H9 (cell line): ENCODE measurements around the gene P2RX7. TPM values are rescaled to one million over a fixed set of nuclear protein-coding genes. Genes with fewer than 3 reads are reported as not detected.

Experiments used
- DNase-seq: peaks from one replicate; pipeline ENCODE4 v3.0.0-alpha.2; 2017
- H2AFZ ChIP-seq: one replicate; pipeline ENCODE4 v1.6.1; 2013; ENCODE audit warnings: mild to moderate bottlenecking, low read length, control low read depth, moderate library complexity
- H2AK5ac ChIP-seq: 2 replicates; pipeline ENCODE4 v1.6.1; 2013; ENCODE audit warnings: low read length, control low read depth, mixed read lengths; ENCODE audit not compliant: insufficient read length
- H2BK120ac ChIP-seq: one replicate; pipeline ENCODE4 v1.6.1; 2013; ENCODE audit warnings: low read depth, mild to moderate bottlenecking, low read length, control low read depth, inconsistent platforms; ENCODE audit not compliant: poor library complexity, severe bottlenecking
- H2BK12ac ChIP-seq: 2 replicates; pipeline ENCODE4 v1.6.1; 2013; ENCODE audit warnings: low read length, control low read depth, mixed read lengths, low read depth; ENCODE audit not compliant: insufficient read length
- H2BK15ac ChIP-seq: 2 replicates; pipeline ENCODE4 v1.6.1; 2013; ENCODE audit warnings: low read depth, low read length, control low read depth
- H2BK20ac ChIP-seq: one replicate; pipeline ENCODE4 v1.6.1; 2013; ENCODE audit warnings: low read depth, mild to moderate bottlenecking, low read length, control low read depth, inconsistent platforms; ENCODE audit not compliant: poor library complexity, severe bottlenecking
- H2BK5ac ChIP-seq: 2 replicates; pipeline ENCODE4 v1.6.1; 2013; ENCODE audit warnings: low read length, control low read depth, mixed read lengths; ENCODE audit not compliant: insufficient read length
- H3K14ac ChIP-seq: 2 replicates; pipeline ENCODE4 v1.6.1; 2013; ENCODE audit warnings: low read length, control low read depth; ENCODE audit not compliant: insufficient read depth
- H3K18ac ChIP-seq: 2 replicates; pipeline ENCODE4 v1.6.1; 2013; ENCODE audit warnings: low read depth, mild to moderate bottlenecking, mixed read lengths, low read length, control low read depth; ENCODE audit not compliant: insufficient read length
- H3K23ac ChIP-seq: 2 replicates; pipeline ENCODE4 v1.6.1; 2013; ENCODE audit warnings: low read length, control low read depth, mixed read lengths, low read depth; ENCODE audit not compliant: insufficient read length
- H3K23me2 ChIP-seq: 2 replicates; pipeline ENCODE4 v1.6.1; 2013; ENCODE audit warnings: low read depth, mild to moderate bottlenecking, mixed read lengths, low read length, control low read depth; ENCODE audit not compliant: insufficient read length, poor library complexity, severe bottlenecking
- H3K27ac ChIP-seq: 2 replicates; pipeline ENCODE4 v1.5.1; 2013; ENCODE audit warnings: low read length, control low read depth, mixed read lengths, low read depth; ENCODE audit not compliant: insufficient read length
- H3K27me3 ChIP-seq: 2 replicates; pipeline ENCODE4 v1.6.1; 2013; ENCODE audit warnings: low read length, control low read depth, inconsistent platforms; ENCODE audit not compliant: insufficient read depth
- H3K4ac ChIP-seq: 2 replicates; pipeline ENCODE4 v1.6.1; 2013; ENCODE audit warnings: low read depth, mild to moderate bottlenecking, control low read depth, inconsistent platforms, low read length, moderate library complexity
- H3K4me1 ChIP-seq: 2 replicates; pipeline ENCODE4 v1.6.1; 2013; ENCODE audit warnings: low read length, control low read depth, inconsistent platforms; ENCODE audit not compliant: insufficient read depth
- H3K4me2 ChIP-seq: 2 replicates; pipeline ENCODE4 v1.6.1; 2013; ENCODE audit warnings: low read length, control low read depth, mixed read lengths; ENCODE audit not compliant: insufficient read length, insufficient read depth
- H3K56ac ChIP-seq: 2 replicates; pipeline ENCODE4 v1.6.1; 2013; ENCODE audit warnings: low read depth, mild to moderate bottlenecking, mixed read lengths, low read length, control low read depth; ENCODE audit not compliant: insufficient read length
- H3K79me1 ChIP-seq: 2 replicates; pipeline ENCODE4 v1.6.1; 2013; ENCODE audit warnings: low read depth, mild to moderate bottlenecking, moderate library complexity, low read length, control low read depth, inconsistent platforms; ENCODE audit not compliant: insufficient read depth, poor library complexity, severe bottlenecking
- H3K79me2 ChIP-seq: 2 replicates; pipeline ENCODE4 v1.6.1; 2013; ENCODE audit warnings: low read length, control low read depth, inconsistent platforms; ENCODE audit not compliant: insufficient read depth
- H3K9ac ChIP-seq: 2 replicates; pipeline ENCODE4 v1.6.1; 2013; ENCODE audit warnings: low read length, control low read depth, mixed read lengths; ENCODE audit not compliant: insufficient read length; ENCODE audit errors: extremely low read depth
- H3K9me3 ChIP-seq: one replicate; pipeline ENCODE4 v1.6.1; 2013; ENCODE audit warnings: low read depth, low read length, inconsistent platforms; ENCODE audit not compliant: control insufficient read depth
- H3T11ph ChIP-seq: one replicate; pipeline ENCODE4 v1.6.1; 2013; ENCODE audit warnings: mild to moderate bottlenecking, low read length, control low read depth, inconsistent platforms
- H4K20me1 ChIP-seq: one replicate; pipeline ENCODE4 v1.6.1; 2013; ENCODE audit not compliant: control insufficient read depth, insufficient read length, insufficient read depth
- H4K5ac ChIP-seq: 2 replicates; pipeline ENCODE4 v1.6.1; 2013; ENCODE audit warnings: low read depth, mild to moderate bottlenecking, mixed read lengths, low read length, control low read depth; ENCODE audit not compliant: insufficient read length
- H4K8ac ChIP-seq: replicated peaks from 2 replicates; pipeline ENCODE4 v1.6.1; 2013; ENCODE audit warnings: low read length, control low read depth, mixed read lengths, low read depth; ENCODE audit not compliant: insufficient read length
- H4K91ac ChIP-seq: 2 replicates; pipeline ENCODE4 v1.6.1; 2013; ENCODE audit warnings: low read depth, mild to moderate bottlenecking, moderate library complexity, mixed read lengths, low read length, control low read depth; ENCODE audit not compliant: insufficient read length
- H3K27ac Mint-ChIP-seq, 3 experiments: 2 replicates in 2 of 3; 3 replicates in 1 of 3; pipeline ENCODE4 v1.8.0; 2020 to 2021; ENCODE audit warnings: mixed read lengths in 3 of 3, mild to moderate bottlenecking in 1 of 3, moderate library complexity in 1 of 3
- H3K27me3 Mint-ChIP-seq: 2 replicates; pipeline ENCODE4 v1.8.0; 2021; ENCODE audit warnings: low read depth, mild to moderate bottlenecking, moderate library complexity, mixed read lengths
- H3K36me3 Mint-ChIP-seq, 3 experiments: 2 replicates in 2 of 3; 3 replicates in 1 of 3; pipeline ENCODE4 v1.8.0; 2020 to 2021; ENCODE audit warnings: low read depth in 3 of 3, mixed read lengths in 3 of 3; ENCODE audit not compliant: insufficient read depth in 1 of 3
- H3K4me1 Mint-ChIP-seq, 2 experiments: 2 replicates each; pipeline ENCODE4 v1.8.0; 2020; ENCODE audit warnings: mixed read lengths in 2 of 2
- H3K4me3 Mint-ChIP-seq, 2 experiments: 2 replicates in 1 of 2; 3 replicates in 1 of 2; pipeline ENCODE4 v1.8.0; 2020 to 2021; ENCODE audit warnings: mild to moderate bottlenecking in 2 of 2, mixed read lengths in 2 of 2, moderate library complexity in 1 of 2
- H3K9me3 Mint-ChIP-seq, 2 experiments: 2 replicates in 1 of 2; 3 replicates in 1 of 2; pipeline ENCODE4 v1.8.0; 2020; ENCODE audit warnings: mild to moderate bottlenecking in 2 of 2, mixed read lengths in 2 of 2, moderate library complexity in 1 of 2
- WGBS: extraction: QIAGEN DNeasy Blood & Tissue Kit; methylation state at CpG from one replicate; pipeline ENCODE4 v1.1.7; 2013; ENCODE audit warnings: missing lambda C conversion rate, low lambda C conversion rate, mixed read lengths; ENCODE audit not compliant: insufficient read length; ENCODE audit errors: extremely low coverage; 5-methylcytosine and 5-hydroxymethylcytosine counted together
- total RNA-seq: library from RNA; stranded (reverse); gene quantifications from 2 replicates; pipeline ENCODE4 v1.2.1, GENCODE V29; 2021
- TF ChIP-seq, protein P1 (sequence below): fragments of 200-600 bp; sonication (generic); conservative IDR thresholded peaks from 3 replicates; pipeline ENCODE4 v1.8.0; 2021; ENCODE audit warnings: antibody characterized with exemption, mild to moderate bottlenecking

The P2RX7 gene
- total RNA-seq, 1 experiment from 2014 or later, result 0.09 TPM

DNA sequence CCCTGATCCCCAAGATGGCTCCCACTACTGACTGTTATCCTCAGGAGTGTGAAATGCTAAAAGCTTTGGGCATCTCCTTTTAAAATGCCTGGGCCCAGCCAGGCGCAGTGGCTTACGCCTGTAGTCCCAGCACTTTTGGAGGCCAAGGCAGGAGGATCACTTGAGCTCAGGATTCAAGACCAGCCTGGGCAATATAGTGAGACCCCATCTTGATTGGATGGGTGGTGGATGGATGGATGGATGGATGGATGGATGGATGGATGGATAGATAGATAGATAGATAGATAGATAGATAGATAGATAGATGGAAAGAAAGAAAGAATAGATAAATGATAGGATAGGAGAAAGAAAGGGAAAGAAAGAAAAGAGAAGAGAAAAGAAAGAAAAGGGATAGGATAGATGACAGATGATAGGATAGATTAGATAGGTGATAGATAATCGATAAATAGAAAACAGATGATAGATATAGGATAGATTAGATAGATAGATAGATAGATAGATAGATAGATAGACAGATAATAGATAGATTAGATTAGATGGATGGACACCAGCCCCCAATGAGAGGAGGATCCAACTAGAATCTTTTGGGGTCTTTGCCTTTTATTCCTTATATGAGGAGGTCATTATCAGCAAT lies 86.8 kb downstream of the P2RX7 start:
- Histone ChIP-seq H4K8ac (no peak overlapping the region), H3K4me1 (no peaks in the 10 kb centered on the region), H2AFZ (no peak overlapping the region), H3K18ac (no peak overlapping the region), H4K20me1 (no peaks in the 10 kb centered on the region), H2BK5ac (no peak overlapping the region), H4K91ac (no peak overlapping the region), H2BK120ac (no peak overlapping the region), H3K27me3 (no peaks in the 10 kb centered on the region), H3T11ph (no peak overlapping the region), H3K79me2 (no peaks in the 10 kb centered on the region), H3K23me2 (no peaks in the 10 kb centered on the region), H3K23ac (no peak overlapping the region), H3K4ac (no peak overlapping the region), H3K79me1 (no peaks in the 10 kb centered on the region), H2BK12ac (no peak overlapping the region), H3K4me2 (no peak overlapping the region), H2BK20ac (no peak overlapping the region), H3K9ac (no peak overlapping the region), H2AK5ac (no peak overlapping the region), H3K14ac (no peak overlapping the region), H2BK15ac (no peak overlapping the region), H4K5ac (no peak overlapping the region), H3K27ac (no peak overlapping the region), H3K56ac (no peak overlapping the region), H3K9me3 (no peaks in the 10 kb centered on the region)
- Mint-ChIP-seq H3K4me1 (no peaks in the 10 kb centered on the region), H3K27me3 (no peaks in the 10 kb centered on the region), H3K4me3 (no peak overlapping the region), H3K9me3 (no peaks in the 10 kb centered on the region), H3K36me3 (peaks cover 0 to 2% (median 2%) of the 10 kb centered on the region in 3 experiments; a peak in 3 of 7 replicates), H3K27ac (no peak overlapping the region)
- no peak for DNase-seq
- TF ChIP-seq, protein P1, sequence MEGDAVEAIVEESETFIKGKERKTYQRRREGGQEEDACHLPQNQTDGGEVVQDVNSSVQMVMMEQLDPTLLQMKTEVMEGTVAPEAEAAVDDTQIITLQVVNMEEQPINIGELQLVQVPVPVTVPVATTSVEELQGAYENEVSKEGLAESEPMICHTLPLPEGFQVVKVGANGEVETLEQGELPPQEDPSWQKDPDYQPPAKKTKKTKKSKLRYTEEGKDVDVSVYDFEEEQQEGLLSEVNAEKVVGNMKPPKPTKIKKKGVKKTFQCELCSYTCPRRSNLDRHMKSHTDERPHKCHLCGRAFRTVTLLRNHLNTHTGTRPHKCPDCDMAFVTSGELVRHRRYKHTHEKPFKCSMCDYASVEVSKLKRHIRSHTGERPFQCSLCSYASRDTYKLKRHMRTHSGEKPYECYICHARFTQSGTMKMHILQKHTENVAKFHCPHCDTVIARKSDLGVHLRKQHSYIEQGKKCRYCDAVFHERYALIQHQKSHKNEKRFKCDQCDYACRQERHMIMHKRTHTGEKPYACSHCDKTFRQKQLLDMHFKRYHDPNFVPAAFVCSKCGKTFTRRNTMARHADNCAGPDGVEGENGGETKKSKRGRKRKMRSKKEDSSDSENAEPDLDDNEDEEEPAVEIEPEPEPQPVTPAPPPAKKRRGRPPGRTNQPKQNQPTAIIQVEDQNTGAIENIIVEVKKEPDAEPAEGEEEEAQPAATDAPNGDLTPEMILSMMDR, result no peak
- WGBS, result 100% methylated on average over 1 of the region's 3 CpGs
